Middle frontal gyrus (tissue), 1 donor: Measurements from ENCODE around the gene POR.

Experiments
- DNase-seq: peaks from one replicate; pipeline ENCODE4 v3.0.0-alpha.2; 2015; ENCODE audit warnings: low spot score; ENCODE audit errors: extremely low spot score

Gene POR

GRCh38 chr7:75950111-75950681 is 35.2 kb downstream of the POR start:
- DNase-seq = no peak

DNA sequence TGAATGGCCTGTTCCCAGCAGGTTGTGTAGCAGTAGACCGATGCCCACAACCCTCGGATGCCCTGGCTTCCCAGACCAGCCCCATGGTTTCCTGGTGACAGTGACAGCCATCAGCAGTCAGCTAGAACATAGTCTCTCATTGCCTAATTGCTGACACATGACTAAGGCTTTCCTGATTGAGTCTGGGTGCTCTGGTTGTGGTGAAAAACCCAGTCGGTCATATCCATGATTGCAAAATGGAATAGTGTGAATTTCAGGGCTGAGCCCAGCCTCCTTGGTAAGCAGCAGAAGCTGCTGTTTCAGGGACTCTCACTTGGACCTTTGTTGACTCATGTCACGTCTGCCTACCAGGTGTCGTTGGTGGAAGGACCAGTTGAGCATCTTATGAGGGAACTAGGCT is 36.6 kb downstream of the POR start:
- DNase-seq = no peak

DNA sequence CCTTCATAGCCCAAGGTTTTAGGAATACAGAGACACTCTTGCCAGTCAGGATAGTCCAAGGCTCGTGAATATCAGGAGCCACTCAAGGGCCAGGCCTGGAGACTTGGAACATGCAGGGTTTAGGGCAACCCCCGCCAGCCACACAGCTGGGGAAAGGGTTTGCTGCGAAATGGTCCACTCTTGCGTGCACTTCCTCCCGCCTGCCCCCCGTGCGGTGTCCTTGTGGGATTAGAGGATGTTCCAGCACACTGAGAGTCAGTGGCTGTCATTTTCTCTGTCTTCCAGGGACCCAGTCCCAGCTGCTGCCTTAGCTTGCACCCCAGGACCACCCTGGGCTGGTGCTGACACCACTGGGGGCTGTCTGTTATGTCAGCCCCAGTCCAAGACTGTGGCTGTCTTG is 38.5 kb downstream of the POR start:
- no peak for DNase-seq

- no peak for DNase-seq
Observed at GRCh38 chr7:75953931-75954330, 39.0 kb downstream of the POR start.

- no peak for DNase-seq
Observed at GRCh38 chr7:75955331-75955955, 40.5 kb downstream of the POR start.

- DNase-seq = no peak
Observed at GRCh38 chr7:75957021-75957736, 42.2 kb downstream of the POR start.

DNA sequence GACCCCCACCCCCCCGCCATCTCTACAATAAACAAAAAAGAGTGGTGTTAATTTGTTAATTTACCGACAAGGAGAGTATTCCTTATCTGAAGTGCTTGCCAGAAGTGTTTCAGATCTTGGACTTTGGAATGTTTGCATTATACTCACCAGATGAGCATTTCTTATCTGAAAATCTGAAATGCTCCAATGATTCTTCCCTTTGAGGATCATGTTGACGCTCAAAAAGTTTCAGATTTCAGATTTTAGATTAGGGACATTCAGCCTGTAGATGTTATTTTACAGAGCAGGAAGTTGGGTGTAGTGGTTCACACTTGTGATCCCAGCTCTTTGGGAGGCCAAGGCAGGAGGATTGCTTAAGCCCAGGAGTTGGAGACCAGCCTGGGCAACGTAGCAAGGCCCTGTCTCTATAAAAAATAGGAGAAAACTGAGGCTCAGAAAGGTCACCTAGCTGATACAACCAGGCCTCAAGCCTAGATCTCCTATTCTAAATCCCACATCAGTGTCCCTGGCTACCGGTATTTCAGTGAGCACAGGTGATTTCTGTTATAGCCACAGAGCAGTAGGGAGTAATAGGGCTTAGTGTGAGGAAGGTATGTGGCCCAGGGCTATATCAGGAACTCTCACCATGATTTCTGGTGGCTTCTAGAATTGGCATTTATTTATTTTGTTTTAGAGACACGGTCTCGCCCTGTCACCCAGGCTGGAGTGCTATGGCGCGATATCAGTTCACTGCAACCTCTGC is 44.0 kb downstream of the POR start:
- no peak for DNase-seq

GRCh38 chr7:75960372-75960771 is 45.4 kb downstream of the POR start:
- no peak for DNase-seq

DNA sequence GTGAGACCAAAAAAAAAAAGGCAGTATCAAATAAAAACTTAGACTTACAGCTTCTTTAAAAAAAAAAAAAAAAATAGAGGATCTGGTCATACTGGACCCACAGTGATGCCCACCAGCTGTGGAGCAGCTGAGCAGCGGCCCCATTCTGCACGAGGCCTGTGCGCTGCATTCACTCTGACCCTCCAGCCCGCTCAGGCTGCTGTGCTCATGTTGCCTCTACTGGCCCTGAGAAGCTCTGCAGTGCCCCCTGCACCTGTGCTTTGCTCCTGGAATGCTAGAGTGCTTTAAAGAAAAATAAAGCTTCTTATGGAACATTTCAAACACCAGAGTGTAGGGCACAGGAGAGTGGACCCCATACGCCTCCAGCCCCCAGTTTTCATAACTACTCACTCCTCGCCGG is 46.3 kb downstream of the POR start:
- no peak for DNase-seq

DNA sequence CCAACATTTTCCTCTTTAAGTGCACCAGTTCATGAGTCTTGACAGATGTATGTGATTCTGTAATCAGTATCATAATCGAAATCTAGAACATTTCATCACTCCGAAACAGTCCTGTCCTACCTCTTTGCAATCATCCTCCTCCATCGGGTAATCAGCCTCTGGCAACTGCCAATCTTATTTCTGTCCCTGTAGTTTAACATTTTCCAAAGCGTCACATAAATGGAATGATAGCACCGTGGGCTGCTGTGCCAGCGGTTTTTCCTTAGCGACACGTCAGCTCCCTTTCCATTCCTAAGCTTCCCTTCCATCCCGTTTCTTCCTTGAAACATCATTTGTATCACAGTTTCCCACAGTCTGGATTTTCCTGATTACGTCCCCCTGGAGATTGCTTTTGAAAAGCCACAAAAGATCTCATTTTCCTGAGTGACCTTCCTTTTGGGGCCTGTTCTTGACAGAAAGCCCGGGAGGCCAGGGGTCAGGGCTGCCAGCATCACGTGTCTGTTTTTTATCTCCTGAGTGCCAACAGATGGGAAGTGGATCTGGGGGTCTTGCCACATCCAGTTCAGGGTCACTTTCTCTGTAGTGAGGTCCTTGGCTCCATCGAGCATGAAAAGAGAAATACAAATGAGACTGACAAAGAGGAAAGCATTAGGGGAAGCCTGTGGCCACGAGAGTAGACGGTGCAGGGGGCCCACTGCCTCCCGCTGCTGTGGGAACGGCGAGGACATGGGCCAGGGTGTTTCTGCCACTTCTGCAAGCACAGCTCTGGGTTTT is 47.8 kb downstream of the POR start:
- no peak for DNase-seq

DNA sequence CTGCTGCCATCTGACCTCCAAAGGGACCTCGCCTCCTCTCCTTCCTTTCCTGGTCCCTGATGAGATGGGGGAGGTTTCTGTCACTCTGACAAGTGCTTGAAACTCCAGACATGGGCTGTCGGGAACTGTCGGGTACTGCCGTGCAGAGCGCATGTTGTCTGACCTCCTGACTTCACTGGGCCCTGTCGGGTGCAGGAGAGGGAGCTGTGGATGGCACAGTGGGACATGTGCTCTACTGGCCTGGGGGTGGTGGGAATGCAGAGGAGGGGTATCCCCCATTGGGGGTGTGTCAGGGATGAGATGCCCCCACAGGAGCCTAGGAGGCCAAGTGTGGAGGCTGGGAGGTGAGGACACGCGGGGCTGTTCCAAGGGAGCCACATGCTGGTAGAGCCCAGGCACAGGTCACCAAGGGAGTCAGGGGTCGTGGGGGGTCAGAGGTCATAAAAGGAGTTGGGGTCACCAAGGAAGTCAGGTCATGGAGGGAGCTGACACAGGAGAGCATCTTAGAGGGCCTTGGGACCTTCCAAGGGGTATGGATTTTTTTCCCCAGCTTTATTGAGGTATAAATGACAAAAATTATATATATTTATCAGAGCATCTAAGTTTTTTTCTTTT is 48.5 kb downstream of the POR start:
- no peak for DNase-seq

- DNase-seq = no peak
Observed at GRCh38 chr7:75965617-75966016, 50.7 kb downstream of the POR start.

DNA sequence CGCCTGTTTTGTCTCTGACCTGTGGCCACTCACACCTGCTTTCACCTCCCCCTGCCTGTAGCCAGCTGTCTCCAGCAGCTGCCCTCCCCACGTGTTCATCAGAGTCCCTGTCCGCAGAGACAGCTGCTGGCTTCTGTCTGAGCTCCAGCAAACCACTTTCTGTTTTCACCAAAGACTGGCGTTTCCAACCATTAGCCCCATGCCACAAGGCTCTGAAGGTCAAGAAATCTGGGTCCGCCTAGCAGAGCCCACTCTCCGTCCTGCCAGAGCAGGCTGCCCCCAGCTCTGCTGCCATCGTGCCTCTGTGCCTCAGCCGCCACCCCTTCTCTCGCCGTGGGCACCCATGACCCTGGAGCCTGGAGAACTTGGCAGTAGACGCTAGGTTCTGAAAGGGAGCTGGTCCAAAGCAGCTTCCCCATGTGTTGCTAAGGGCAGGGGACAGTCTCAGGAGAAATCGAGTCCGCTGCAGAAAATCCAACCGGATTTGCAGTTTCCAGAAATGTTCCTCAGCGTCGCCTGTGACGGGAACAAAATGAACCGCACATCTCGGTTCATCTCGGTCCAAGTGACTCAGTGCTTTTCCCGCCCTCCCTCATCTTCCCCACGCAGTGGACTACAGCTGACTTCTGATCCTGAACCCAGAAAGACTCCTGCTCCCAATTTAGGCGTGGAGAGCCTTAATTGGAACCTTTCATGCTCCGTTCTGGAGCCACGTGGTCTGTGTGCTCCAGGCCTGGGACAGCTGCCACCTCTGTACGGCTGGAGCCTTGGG is 51.4 kb downstream of the POR start:
- DNase-seq = no peak

DNA sequence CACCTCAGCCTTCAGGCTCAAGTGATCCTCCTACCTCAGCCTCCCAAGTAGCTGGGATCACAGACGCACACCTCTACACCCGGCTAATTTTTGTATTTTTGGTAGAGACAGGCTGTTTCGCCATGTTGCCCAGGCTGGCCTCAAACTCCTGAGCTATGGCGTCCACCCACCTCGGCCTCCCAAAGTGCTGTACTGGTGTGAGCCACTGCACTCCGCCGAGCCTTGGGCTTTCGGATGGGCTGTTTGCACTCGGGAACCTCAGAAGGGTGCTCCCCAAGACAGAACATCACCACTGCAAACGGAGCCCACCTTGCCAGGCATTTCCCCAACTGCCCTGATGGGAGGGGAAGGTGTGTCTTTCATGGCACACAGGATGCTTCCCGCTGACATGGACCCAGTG is 52.1 kb downstream of the POR start:
- no peak for DNase-seq

- DNase-seq = no peak
Observed at GRCh38 chr7:75967487-75967997, 52.6 kb downstream of the POR start.

- DNase-seq = no peak
Observed at GRCh38 chr7:75968012-75968411, 53.1 kb downstream of the POR start.

GRCh38 chr7:75968561-75969001 is 53.6 kb downstream of the POR start:
- no peak for DNase-seq

DNA sequence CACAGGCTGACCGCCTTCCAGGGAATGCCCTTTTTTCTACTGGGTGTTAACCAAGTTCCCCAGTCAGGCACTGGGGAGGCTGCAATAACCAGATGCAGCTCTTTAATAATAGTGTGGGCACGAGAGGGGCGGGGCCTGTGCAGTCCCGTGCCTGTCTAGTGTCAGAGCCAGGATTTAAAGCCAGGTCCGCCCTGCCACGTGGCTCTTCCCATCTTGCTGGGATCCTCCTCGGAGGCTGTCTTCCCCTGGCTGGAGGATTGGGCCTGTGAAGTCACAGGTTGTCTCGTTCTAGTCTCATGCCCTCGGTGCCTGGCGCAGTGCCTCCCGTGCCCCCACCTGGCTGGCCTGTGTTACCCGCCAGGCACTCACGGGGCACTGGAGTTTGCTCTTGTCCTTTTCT is 54.2 kb downstream of the POR start:
- no peak for DNase-seq

- DNase-seq = no peak
Observed at GRCh38 chr7:75969704-75970498, 54.9 kb downstream of the POR start.
